Transverse colon (tissue), 4 donors: ENCODE results near the gene MYO7B. TPM values are rescaled to one million over a fixed set of nuclear protein-coding genes. Genes with fewer than 3 reads are reported as not detected.
"Not testable (repeated sequence)": the region's sequence is repeated elsewhere in the genome, so short reads cannot be mapped to it uniquely, and the experiment has no call there.

Experiments
- DNase-seq: peaks from one replicate; pipeline ENCODE4 v3.0.0-alpha.2; 2019
- H3K27ac ChIP-seq, 4 donors: fragments of 200-600 bp; sonication (generic); 2 replicates each; pipeline ENCODE4 v1.5.1; 2016 to 2018; ENCODE audit warnings: inconsistent platforms in 4 of 4
- H3K27me3 ChIP-seq: fragments of 200-600 bp; sonication (generic); 2 replicates; pipeline ENCODE4 v1.5.1; 2017; ENCODE audit warnings: inconsistent platforms
- H3K36me3 ChIP-seq, 4 donors: fragments of 200-600 bp; sonication (generic); 2 replicates each; pipeline ENCODE4 v1.5.1; 2017 to 2019; ENCODE audit warnings: inconsistent platforms in 4 of 4
- H3K4me1 ChIP-seq, 4 donors: fragments of 200-600 bp; sonication (generic); 2 replicates each; pipeline ENCODE4 v1.5.1; 2017 to 2020; ENCODE audit warnings: inconsistent platforms in 4 of 4
- H3K4me3 ChIP-seq, 4 donors: fragments of 200-600 bp; sonication (generic); 1 replicate in 1 of 4; 2 replicates in 3 of 4; pipeline versions ENCODE4 v1.5.1 to v1.6.1; 2017 to 2019; ENCODE audit warnings: inconsistent platforms in 4 of 4
- H3K9me3 ChIP-seq, 2 donors: fragments of 200-600 bp; sonication (generic); 2 replicates each; pipeline ENCODE4 v1.5.1; 2017 to 2019; ENCODE audit warnings: inconsistent platforms in 2 of 2
- EP300 ChIP-seq: sonication (generic); formaldehyde crosslinking; IDR thresholded peaks from one replicate; pipeline ENCODE4 v1.6.1; 2017; ENCODE audit warnings: antibody characterized with exemption, low read depth
- POLR2A ChIP-seq: fragments of 450-650 bp; IDR thresholded peaks from one replicate; pipeline ENCODE4 v1.6.1; 2016; ENCODE audit warnings: antibody characterized with exemption, mild to moderate bottlenecking, moderate library complexity
- POLR2AphosphoS5 ChIP-seq, 3 donors: sonication (generic); formaldehyde crosslinking; IDR thresholded peaks; one replicate each; pipeline ENCODE4 v1.6.1; 2016; ENCODE audit warnings: antibody characterized with exemption in 3 of 3
- WGBS, 2 donors: methylation state at CpG; one replicate each; pipeline ENCODE4 v1.1.5; 2018; ENCODE audit warnings: low coverage in 1 of 2; 5-methylcytosine and 5-hydroxymethylcytosine counted together
- in situ Hi-C, 4 donors: fragments of 200-750 bp; cut with MboI; loops; one replicate each; pipeline versions ENCODE4 v1.15.0 to v1.15.1; 2017; ENCODE audit warnings: low sequenced_read_pairs in 3 of 4, low pct_ligation_motif_present in 1 of 4, low pct_unique_long_range_greater_than_20kb in 1 of 4
- intact Hi-C: fragments of 100-400 bp; cut with DNase I; formaldehyde crosslinking; loops from one replicate; pipeline ENCODE4 v1.15.1; 2023; ENCODE audit warnings: low total_unique reads
- total RNA-seq, 4 donors: library from RNA; depleted of rRNA; stranded (reverse); fragments of >200 nt; gene quantifications; one replicate each; pipeline ENCODE4 v1.1.0, GENCODE V29; 2016
- TF ChIP-seq, protein P1 (sequence below), 5 experiments: fragments of 200-600 bp in 3 of 5; fragments of 450-650 bp in 2 of 5; sonication (generic) in 3 of 5; IDR thresholded peaks; 1 replicate in 2 of 5; 2 replicates in 3 of 5; pipeline ENCODE4 v1.5.1; 2016 to 2017; ENCODE audit warnings: antibody characterized with exemption in 5 of 5, inconsistent platforms in 3 of 5, mild to moderate bottlenecking in 2 of 5, moderate library complexity in 1 of 5

MYO7B gene
- total RNA-seq, 4 donors from 2014 or later, result 242 to 637 (median 280) TPM

- H3K36me3 ChIP-seq, result no peaks in the 10 kb centered on the region
- H3K4me1 ChIP-seq, result peaks cover 0 to 25% (median 19%) of the 10 kb centered on the region in 4 donors
- peak overlapping the region; percentile 3 to 91 (median 80) for H3K4me3 ChIP-seq
- no peak for TF ChIP-seq POLR2A
- TF ChIP-seq POLR2AphosphoS5 (IDR thresholded peaks at IDR 0.05), result peak; percentile 14 to 59 (median 16)
- TF ChIP-seq, protein P1, sequence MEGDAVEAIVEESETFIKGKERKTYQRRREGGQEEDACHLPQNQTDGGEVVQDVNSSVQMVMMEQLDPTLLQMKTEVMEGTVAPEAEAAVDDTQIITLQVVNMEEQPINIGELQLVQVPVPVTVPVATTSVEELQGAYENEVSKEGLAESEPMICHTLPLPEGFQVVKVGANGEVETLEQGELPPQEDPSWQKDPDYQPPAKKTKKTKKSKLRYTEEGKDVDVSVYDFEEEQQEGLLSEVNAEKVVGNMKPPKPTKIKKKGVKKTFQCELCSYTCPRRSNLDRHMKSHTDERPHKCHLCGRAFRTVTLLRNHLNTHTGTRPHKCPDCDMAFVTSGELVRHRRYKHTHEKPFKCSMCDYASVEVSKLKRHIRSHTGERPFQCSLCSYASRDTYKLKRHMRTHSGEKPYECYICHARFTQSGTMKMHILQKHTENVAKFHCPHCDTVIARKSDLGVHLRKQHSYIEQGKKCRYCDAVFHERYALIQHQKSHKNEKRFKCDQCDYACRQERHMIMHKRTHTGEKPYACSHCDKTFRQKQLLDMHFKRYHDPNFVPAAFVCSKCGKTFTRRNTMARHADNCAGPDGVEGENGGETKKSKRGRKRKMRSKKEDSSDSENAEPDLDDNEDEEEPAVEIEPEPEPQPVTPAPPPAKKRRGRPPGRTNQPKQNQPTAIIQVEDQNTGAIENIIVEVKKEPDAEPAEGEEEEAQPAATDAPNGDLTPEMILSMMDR (IDR thresholded peaks at IDR 0.05), result no peak
- TF ChIP-seq EP300, result no peak
- WGBS, 2 donors, result 21 to 80% methylated on average over 1 to 13 of the region's 13 CpGs
- peak overlapping the region; percentile 91 to 95 (median 92) for H3K27ac ChIP-seq
- no peak for DNase-seq
- H3K9me3 ChIP-seq, result no peaks in the 10 kb centered on the region
- intact Hi-C loops, result no loop called here
- in situ Hi-C loops, result no loop called here
- no peaks in the 10 kb centered on the region for H3K27me3 ChIP-seq
Observed at GRCh38 chr2:127527001-127527804, 8.3 kb upstream of the MYO7B start.

DNA sequence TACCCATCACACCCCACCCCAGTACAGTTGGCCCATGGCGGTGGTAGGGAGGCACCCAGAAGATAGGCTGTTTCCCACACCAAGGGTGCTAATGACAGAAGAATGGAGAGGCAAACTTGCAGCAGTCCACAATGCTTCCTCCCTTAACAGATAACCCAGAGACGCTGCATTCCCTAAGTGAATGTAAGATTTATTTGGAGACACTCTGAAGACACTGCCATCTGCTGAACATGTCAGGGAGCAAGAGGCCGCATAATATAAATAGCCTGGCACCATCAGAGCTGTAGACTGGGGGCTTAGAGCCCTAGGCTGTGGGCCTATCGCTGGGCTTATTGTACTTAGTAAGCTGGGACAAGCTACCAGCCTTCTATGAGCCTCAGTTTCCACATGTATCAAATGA is 7.0 kb upstream of the MYO7B start:
- no peaks in the 10 kb centered on the region for H3K27me3 ChIP-seq
- no peak for TF ChIP-seq EP300
- no peak for TF ChIP-seq POLR2A
- TF ChIP-seq, protein P1 (IDR thresholded peaks at IDR 0.05), result no peak
- TF ChIP-seq POLR2AphosphoS5 (IDR thresholded peaks at IDR 0.05), result no peak
- DNase-seq, result no peak
- no peak overlapping the region for H3K4me3 ChIP-seq
- H3K9me3 ChIP-seq, result no peaks in the 10 kb centered on the region
- in situ Hi-C loops (no loop called here), intact Hi-C loops (no loop called here)
- H3K27ac ChIP-seq, result no peak overlapping the region
- WGBS, 2 donors, result 20 to 83% methylated on average over 1 to 4 of the region's 4 CpGs
- H3K36me3 ChIP-seq, result no peaks in the 10 kb centered on the region
- peaks cover 0 to 25% (median 19%) of the 10 kb centered on the region in 4 donors for H3K4me1 ChIP-seq

- H3K4me3 ChIP-seq, H3K27me3 ChIP-seq, H3K9me3 ChIP-seq, H3K36me3 ChIP-seq, in situ Hi-C loops, DNase-seq, intact Hi-C loops, H3K27ac ChIP-seq: not testable (repeated sequence)
- peaks cover 0 to 21% (median 17%) of the 10 kb centered on the region in 4 donors for H3K4me1 ChIP-seq
- WGBS, 2 donors, result 91% methylated on average over 2 of the region's 2 CpGs; no CpG with 5 or more reads in 1 of the 2 donors
Observed at GRCh38 chr2:127529416-127529815, 6.1 kb upstream of the MYO7B start.

- TF ChIP-seq EP300, result no peak
- TF ChIP-seq POLR2AphosphoS5 (IDR thresholded peaks at IDR 0.05), result no peak
- TF ChIP-seq, protein P1 (IDR thresholded peaks at IDR 0.05), result no peak
- no peak for TF ChIP-seq POLR2A
- in situ Hi-C loops (no loop called here), intact Hi-C loops (no loop called here)
- Histone ChIP-seq H3K36me3 (no peaks in the 10 kb centered on the region), H3K4me3 (no peak overlapping the region), H3K27me3 (no peaks in the 10 kb centered on the region), H3K4me1 (peaks cover 0 to 20% (median 13%) of the 10 kb centered on the region in 4 donors), H3K9me3 (no peaks in the 10 kb centered on the region), H3K27ac (peak overlapping the region in 1 of 4 donors; percentile 11)
- DNase-seq, result no peak
- WGBS, 2 donors, result 87 to 90% methylated on average over 3 of the region's 3 CpGs
Observed at GRCh38 chr2:127530245-127531140, 5.0 kb upstream of the MYO7B start.
